ENCODE results near the gene TLR2. TPM values are rescaled to one million over a fixed set of nuclear protein-coding genes. Genes with fewer than 3 reads are reported as not detected.

The TLR2 gene, protein sequence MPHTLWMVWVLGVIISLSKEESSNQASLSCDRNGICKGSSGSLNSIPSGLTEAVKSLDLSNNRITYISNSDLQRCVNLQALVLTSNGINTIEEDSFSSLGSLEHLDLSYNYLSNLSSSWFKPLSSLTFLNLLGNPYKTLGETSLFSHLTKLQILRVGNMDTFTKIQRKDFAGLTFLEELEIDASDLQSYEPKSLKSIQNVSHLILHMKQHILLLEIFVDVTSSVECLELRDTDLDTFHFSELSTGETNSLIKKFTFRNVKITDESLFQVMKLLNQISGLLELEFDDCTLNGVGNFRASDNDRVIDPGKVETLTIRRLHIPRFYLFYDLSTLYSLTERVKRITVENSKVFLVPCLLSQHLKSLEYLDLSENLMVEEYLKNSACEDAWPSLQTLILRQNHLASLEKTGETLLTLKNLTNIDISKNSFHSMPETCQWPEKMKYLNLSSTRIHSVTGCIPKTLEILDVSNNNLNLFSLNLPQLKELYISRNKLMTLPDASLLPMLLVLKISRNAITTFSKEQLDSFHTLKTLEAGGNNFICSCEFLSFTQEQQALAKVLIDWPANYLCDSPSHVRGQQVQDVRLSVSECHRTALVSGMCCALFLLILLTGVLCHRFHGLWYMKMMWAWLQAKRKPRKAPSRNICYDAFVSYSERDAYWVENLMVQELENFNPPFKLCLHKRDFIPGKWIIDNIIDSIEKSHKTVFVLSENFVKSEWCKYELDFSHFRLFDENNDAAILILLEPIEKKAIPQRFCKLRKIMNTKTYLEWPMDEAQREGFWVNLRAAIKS
- 14.5 TPM for total RNA-seq

- Histone ChIP-seq H3K4me1 (peaks cover 17% of the 10 kb centered on the region), H3K9me3 (no peaks in the 10 kb centered on the region), H3K4me3 (peak within 1 kb of the TSS; percentile 63 to 68), H3K27ac (peak within 1 kb of the TSS; percentile 38), H3K36me3 (no peaks in the 10 kb centered on the region), H3K27me3 (no peaks in the 10 kb centered on the region)
- TF ChIP-seq POLR2A (IDR thresholded peaks at IDR 0.05): no peak
- TF ChIP-seq CTCF (IDR thresholded peaks at IDR 0.05): no peak
- peak in 1 of 2 donors; percentile 40 for TF ChIP-seq POLR2AphosphoS5 (IDR thresholded peaks at IDR 0.05; ENCODE audit: insufficient read depth in 1 of 2, low read depth in 1 of 2)
- intact Hi-C loops (cut with DNase I): no loop called here
- no peak for DNase-seq (ENCODE audit: extremely low spot score in 2 of 2)
Observed at GRCh38 chr4:153684182-153684970, at the start of gene TLR2. Gene TLR2 (plus strand): TSS chr4:153684280. CDS start chr4:153702908, 18,628 bp downstream.

GRCh38 chr4:153634738-153635353 is 49.2 kb upstream of the TLR2 start:
- Histone ChIP-seq H3K9me3 (no peaks in the 10 kb centered on the region), H3K27ac (no peak overlapping the region), H3K4me1 (no peaks in the 10 kb centered on the region), H3K4me3 (no peak overlapping the region), H3K36me3 (peaks cover 0 to 60% of the 10 kb centered on the region in 2 donors), H3K27me3 (no peaks in the 10 kb centered on the region)
- no peak for DNase-seq (ENCODE audit: extremely low spot score in 2 of 2)
- TF ChIP-seq POLR2AphosphoS5 (IDR thresholded peaks at IDR 0.05; ENCODE audit: insufficient read depth in 1 of 2, low read depth in 1 of 2) (no peak), CTCF (IDR thresholded peaks at IDR 0.05) (peak in 1 of 3 experiments; percentile 49)
- intact Hi-C loops (cut with DNase I): no loop called here

- intact Hi-C loops (cut with DNase I): no loop called here
- no peak overlapping the region for H3K27ac ChIP-seq
- no peaks in the 10 kb centered on the region for H3K27me3 ChIP-seq
- no peaks in the 10 kb centered on the region for H3K9me3 ChIP-seq
- H3K4me3 ChIP-seq: no peak overlapping the region
- no peaks in the 10 kb centered on the region for H3K4me1 ChIP-seq
- H3K36me3 ChIP-seq: peaks cover 0 to 50% of the 10 kb centered on the region in 2 donors
- DNase-seq (ENCODE audit: extremely low spot score in 2 of 2): no peak
- TF ChIP-seq CTCF (IDR thresholded peaks at IDR 0.05): no peak
Observed at GRCh38 chr4:153635846-153636245, 48.2 kb upstream of the TLR2 start.

- H3K36me3 ChIP-seq: peaks cover 0 to 46% of the 10 kb centered on the region in 2 donors
- no peaks in the 10 kb centered on the region for H3K9me3 ChIP-seq
- no peaks in the 10 kb centered on the region for H3K4me1 ChIP-seq
- DNase-seq (ENCODE audit: extremely low spot score in 2 of 2): no peak
- H3K27me3 ChIP-seq: no peaks in the 10 kb centered on the region
- intact Hi-C loops (cut with DNase I): no loop called here
- no peak overlapping the region for H3K27ac ChIP-seq
- no peak overlapping the region for H3K4me3 ChIP-seq
- TF ChIP-seq CTCF (IDR thresholded peaks at IDR 0.05) (no peak), POLR2A (IDR thresholded peaks at IDR 0.05) (no peak), POLR2AphosphoS5 (IDR thresholded peaks at IDR 0.05; ENCODE audit: insufficient read depth in 1 of 2, low read depth in 1 of 2) (no peak)
Observed at GRCh38 chr4:153637201-153637600, 46.9 kb upstream of the TLR2 start.

Measured in vagina (tissue), 2 donors.